Testis (tissue), 3 donors: ENCODE results near the gene ZMIZ2. TPM values are rescaled to one million over a fixed set of nuclear protein-coding genes. Genes with fewer than 3 reads are reported as not detected.
"Not testable (repeated sequence)": the region's sequence is repeated elsewhere in the genome, so short reads cannot be mapped to it uniquely, and the experiment has no call there.

ENCODE experiments used
- DNase-seq: peaks from one replicate; pipeline ENCODE4 v3.0.0-alpha.2; 2019
- H3K27ac ChIP-seq, 2 donors: fragments of 200-600 bp; sonication (generic); one replicate each; pipeline ENCODE4 v1.5.1; 2019
- H3K27me3 ChIP-seq: fragments of 200-600 bp; sonication (generic); one replicate; pipeline ENCODE4 v1.5.1; 2019
- H3K36me3 ChIP-seq: fragments of 200-600 bp; sonication (generic); one replicate; pipeline ENCODE4 v1.5.1; 2017; ENCODE audit warnings: low read depth; ENCODE audit errors: missing control alignments
- H3K4me1 ChIP-seq: fragments of 200-600 bp; sonication (generic); one replicate; pipeline ENCODE4 v1.5.1; 2019
- H3K4me3 ChIP-seq, 2 donors: fragments of 200-600 bp; sonication (generic); one replicate each; pipeline ENCODE4 v1.5.1; 2017 to 2019
- H3K9me3 ChIP-seq: fragments of 200-600 bp; sonication (generic); one replicate; pipeline ENCODE4 v1.5.1; 2017
- POLR2A ChIP-seq: fragments of 450-650 bp; IDR thresholded peaks from one replicate; pipeline ENCODE4 v1.6.1; 2017; ENCODE audit warnings: antibody characterized with exemption, mild to moderate bottlenecking, moderate library complexity
- WGBS, 2 donors: methylation state at CpG; one replicate each; pipeline ENCODE4 v1.1.5; 2018; 5-methylcytosine and 5-hydroxymethylcytosine counted together
- intact Hi-C: fragments of 100-400 bp; cut with DNase I; formaldehyde crosslinking; loops from one replicate; pipeline ENCODE4 v1.15.1; 2023; ENCODE audit warnings: low total_unique reads
- polyA plus RNA-seq: library from polyadenylated mRNA; stranded (reverse); fragments of 350-450 nt; fragmentation: Illumina TruSeq; extraction: RNeasy Lipid Tissue Mini Kit (QIAGEN cat#74804); gene quantifications from one replicate; pipeline ENCODE4 v1.2.3, GENCODE V29; 2014; ENCODE audit warnings: low read depth, low replicate concordance; ENCODE audit not compliant: insufficient read depth
- total RNA-seq, 2 donors: library from RNA; depleted of rRNA; stranded (reverse); fragments of >200 nt; gene quantifications; one replicate each; pipeline ENCODE4 v1.2.3, GENCODE V29; 2016
- TF ChIP-seq, protein P1 (sequence below), 3 experiments: fragments of 450-650 bp in 2 of 3; fragments of 200-600 bp in 1 of 3; sonication (generic) in 1 of 3; IDR thresholded peaks; one replicate each; pipeline ENCODE4 v1.5.1; 2016 to 2019; ENCODE audit warnings: antibody characterized with exemption in 3 of 3, mild to moderate bottlenecking in 2 of 3, moderate library complexity in 1 of 3

The ZMIZ2 gene
- total and polyA plus RNA-seq, 3 donors from 2014 or later: 47.9 to 86.6 (median 85.9) TPM

DNA sequence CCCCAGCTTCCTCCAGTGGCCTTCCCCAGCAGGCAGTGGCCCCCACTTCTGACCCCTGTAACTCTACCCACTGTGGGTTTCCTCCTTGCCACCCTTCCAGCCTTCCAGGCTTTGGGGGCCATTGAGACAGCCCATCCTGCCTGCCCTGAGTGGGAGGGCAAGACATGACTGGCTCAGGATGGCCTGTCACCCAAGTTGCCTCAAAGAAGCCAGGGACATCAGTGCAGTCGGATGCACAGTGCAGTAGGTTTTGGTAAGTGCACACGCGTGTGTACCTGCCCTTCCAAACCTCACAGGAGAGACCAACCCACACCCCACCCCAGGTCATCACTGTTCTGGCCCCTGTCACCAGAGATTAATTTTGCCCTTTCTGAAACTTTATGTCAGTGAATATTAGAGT is 22.7 kb downstream of the ZMIZ2 start:
- no peak for DNase-seq
- H3K4me3 ChIP-seq: no peak overlapping the region
- TF ChIP-seq POLR2A: no peak
- TF ChIP-seq, protein P1, sequence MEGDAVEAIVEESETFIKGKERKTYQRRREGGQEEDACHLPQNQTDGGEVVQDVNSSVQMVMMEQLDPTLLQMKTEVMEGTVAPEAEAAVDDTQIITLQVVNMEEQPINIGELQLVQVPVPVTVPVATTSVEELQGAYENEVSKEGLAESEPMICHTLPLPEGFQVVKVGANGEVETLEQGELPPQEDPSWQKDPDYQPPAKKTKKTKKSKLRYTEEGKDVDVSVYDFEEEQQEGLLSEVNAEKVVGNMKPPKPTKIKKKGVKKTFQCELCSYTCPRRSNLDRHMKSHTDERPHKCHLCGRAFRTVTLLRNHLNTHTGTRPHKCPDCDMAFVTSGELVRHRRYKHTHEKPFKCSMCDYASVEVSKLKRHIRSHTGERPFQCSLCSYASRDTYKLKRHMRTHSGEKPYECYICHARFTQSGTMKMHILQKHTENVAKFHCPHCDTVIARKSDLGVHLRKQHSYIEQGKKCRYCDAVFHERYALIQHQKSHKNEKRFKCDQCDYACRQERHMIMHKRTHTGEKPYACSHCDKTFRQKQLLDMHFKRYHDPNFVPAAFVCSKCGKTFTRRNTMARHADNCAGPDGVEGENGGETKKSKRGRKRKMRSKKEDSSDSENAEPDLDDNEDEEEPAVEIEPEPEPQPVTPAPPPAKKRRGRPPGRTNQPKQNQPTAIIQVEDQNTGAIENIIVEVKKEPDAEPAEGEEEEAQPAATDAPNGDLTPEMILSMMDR (IDR thresholded peaks at IDR 0.05): no peak
- no peaks in the 10 kb centered on the region for H3K36me3 ChIP-seq
- H3K27me3 ChIP-seq: no peaks in the 10 kb centered on the region
- no peaks in the 10 kb centered on the region for H3K9me3 ChIP-seq
- 78 to 83% methylated on average over 3 of the region's 3 CpGs for WGBS, 2 donors
- intact Hi-C loops: no loop called here
- H3K27ac ChIP-seq: no peak overlapping the region
- H3K4me1 ChIP-seq: peaks cover 33% of the 10 kb centered on the region

DNA sequence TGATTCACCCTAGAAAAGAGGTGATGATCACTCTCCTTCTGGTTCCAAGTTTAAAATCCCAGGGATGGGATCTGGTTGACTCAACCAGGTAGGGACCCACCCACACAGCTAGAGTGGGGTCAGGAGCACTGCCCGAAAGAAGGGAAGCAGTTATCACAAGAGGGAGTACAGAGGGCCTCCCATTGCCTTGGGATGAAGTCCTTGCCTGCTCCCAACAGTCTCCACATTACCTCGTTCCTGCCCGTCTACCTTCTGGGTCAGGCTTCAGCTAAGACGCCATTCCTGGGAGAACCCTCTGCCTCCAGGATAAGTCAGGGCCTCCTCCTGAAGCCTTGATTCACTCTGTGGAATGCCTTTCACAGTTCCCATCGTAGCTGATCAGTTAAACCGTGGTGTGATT is 23.8 kb downstream of the ZMIZ2 start:
- TF ChIP-seq POLR2A: no peak
- TF ChIP-seq, protein P1 (IDR thresholded peaks at IDR 0.05): no peak
- H3K36me3 ChIP-seq: no peaks in the 10 kb centered on the region
- 65 to 76% methylated on average over 6 of the region's 6 CpGs for WGBS, 2 donors
- H3K4me1 ChIP-seq: peaks cover 26% of the 10 kb centered on the region
- H3K4me3 ChIP-seq: no peak overlapping the region
- no peaks in the 10 kb centered on the region for H3K27me3 ChIP-seq
- no peak overlapping the region for H3K27ac ChIP-seq
- no peaks in the 10 kb centered on the region for H3K9me3 ChIP-seq
- intact Hi-C loops: no loop called here
- no peak for DNase-seq

DNA sequence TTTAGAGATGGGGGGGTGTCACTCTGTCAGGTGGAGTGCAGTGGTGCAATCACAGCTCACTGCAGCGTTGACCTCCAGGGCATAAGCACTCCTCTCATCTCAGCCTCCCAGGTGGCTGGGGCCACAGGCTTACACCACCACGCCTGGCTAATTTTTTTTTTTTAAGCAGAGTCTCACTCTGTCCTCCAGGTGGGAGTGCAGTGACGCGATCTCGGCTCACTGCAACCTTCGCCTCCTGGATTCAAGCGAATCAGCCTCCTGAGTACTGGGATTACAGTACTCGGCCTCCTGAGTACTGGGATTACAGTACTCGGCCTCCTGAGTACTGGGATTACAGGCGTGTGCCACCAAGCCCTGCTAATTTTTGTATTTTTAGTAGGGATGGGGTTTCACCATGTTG is 24.2 kb downstream of the ZMIZ2 start:
- intact Hi-C loops: no loop called here
- WGBS, 2 donors: 82 to 90% methylated on average over 9 to 10 of the region's 10 CpGs
- DNase-seq: no peak
- no peaks in the 10 kb centered on the region for H3K9me3 ChIP-seq
- no peaks in the 10 kb centered on the region for H3K36me3 ChIP-seq
- H3K27me3 ChIP-seq: no peaks in the 10 kb centered on the region
- peaks cover 22% of the 10 kb centered on the region for H3K4me1 ChIP-seq
- H3K4me3 ChIP-seq: no peak overlapping the region
- TF ChIP-seq POLR2A: no peak
- TF ChIP-seq, protein P1 (IDR thresholded peaks at IDR 0.05): no peak
- no peak overlapping the region for H3K27ac ChIP-seq

DNA sequence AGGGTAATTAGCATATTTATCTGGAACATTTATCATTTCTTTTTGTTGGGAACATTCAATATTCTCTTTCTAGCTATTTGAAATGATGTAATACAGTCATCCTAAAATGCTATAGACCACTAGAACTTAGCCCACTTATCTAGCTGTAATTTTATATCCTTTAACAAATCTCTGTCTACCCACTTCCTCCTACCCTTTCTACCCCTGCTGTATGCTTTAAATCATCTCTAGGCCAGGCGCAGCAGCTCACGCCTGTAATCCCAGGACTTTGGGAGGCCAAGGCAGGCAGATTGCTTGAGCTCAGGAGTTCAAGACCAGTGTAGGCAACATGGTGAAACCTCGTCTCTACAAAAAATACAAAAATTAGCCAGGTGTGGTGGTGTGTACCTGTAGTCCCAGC is 25.8 kb downstream of the ZMIZ2 start:
- H3K27me3 ChIP-seq, H3K4me1 ChIP-seq, DNase-seq, intact Hi-C loops, H3K9me3 ChIP-seq, H3K4me3 ChIP-seq, H3K36me3 ChIP-seq, H3K27ac ChIP-seq: not testable (repeated sequence)
- 79 to 91% methylated on average over 3 of the region's 3 CpGs for WGBS, 2 donors

DNA sequence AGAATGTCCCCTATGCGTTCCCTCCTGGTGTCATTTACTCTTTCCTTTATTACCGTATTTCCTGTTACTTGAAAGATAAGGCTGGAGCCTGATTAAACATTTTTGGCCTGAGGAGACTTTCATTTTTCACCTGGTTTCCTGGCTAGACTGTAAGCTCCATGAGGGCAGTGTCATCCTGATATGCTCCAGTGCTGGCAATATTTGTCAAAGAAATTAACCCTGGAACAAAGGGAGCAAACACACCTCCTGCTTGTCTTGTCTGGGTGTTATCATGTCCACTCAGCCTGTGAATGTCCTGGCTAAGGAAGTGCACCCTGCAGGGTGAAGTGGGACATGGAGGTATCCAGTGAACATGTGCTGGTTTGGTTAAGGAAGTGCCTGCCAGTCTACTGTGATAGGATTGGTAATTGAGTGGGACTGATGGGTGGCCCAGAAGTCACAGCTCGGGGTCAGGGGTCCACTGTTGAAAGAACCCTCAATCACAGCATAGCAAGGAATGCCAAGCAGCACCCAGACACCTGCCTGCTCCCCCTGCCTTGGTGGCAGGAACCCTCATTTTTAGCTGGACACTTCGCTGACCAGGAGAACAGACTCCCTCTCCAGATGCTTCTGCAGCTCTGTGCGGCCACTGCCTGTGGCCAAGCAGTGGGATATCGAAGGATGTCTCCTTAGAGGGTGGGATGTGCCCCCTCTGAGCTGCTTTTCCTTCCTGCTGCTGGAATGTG is 26.9 kb downstream of the ZMIZ2 start:
- 89 to 91% methylated on average over 6 of the region's 6 CpGs for WGBS, 2 donors
- Histone ChIP-seq H3K36me3 (no peaks in the 10 kb centered on the region), H3K4me1 (peaks cover under 1% of the 10 kb centered on the region), H3K27ac (no peak overlapping the region), H3K27me3 (no peaks in the 10 kb centered on the region), H3K9me3 (no peaks in the 10 kb centered on the region), H3K4me3 (no peak overlapping the region)
- intact Hi-C loops: no loop called here
- TF ChIP-seq POLR2A: no peak
- TF ChIP-seq, protein P1 (IDR thresholded peaks at IDR 0.05): no peak
- DNase-seq: no peak
